Loucy (cell line): ENCODE measurements around the gene PPP2R2B.

ENCODE experiments used
- H2AFZ ChIP-seq: fragments of 200-600 bp; sonication (generic); 2 replicates; pipeline ENCODE4 v1.6.0; 2016; ENCODE audit warnings: antibody characterized with exemption, mild to moderate bottlenecking, low read length, moderate library complexity
- H3F3A ChIP-seq: fragments of 200-600 bp; 2 replicates; pipeline ENCODE4 v1.6.0; 2016; ENCODE audit warnings: antibody characterized with exemption, low read depth, mild to moderate bottlenecking
- H3K27me3 ChIP-seq: fragments of 200-600 bp; sonication (generic); 2 replicates; pipeline ENCODE4 v1.6.1; 2014; ENCODE audit warnings: low read length, mild to moderate bottlenecking; ENCODE audit not compliant: insufficient read depth, poor library complexity, severe bottlenecking
- H3K36me3 ChIP-seq: fragments of 200-600 bp; sonication (generic); 2 replicates; pipeline ENCODE4 v1.6.1; 2016; ENCODE audit warnings: low read length; ENCODE audit not compliant: insufficient read depth
- H3K4me1 ChIP-seq: fragments of 200-600 bp; sonication (generic); 2 replicates; pipeline ENCODE4 v1.5.1; 2014; ENCODE audit warnings: low read length, mild to moderate bottlenecking; ENCODE audit not compliant: insufficient read depth, poor library complexity, severe bottlenecking
- H3K4me2 ChIP-seq: fragments of 200-600 bp; sonication (generic); 2 replicates; pipeline ENCODE4 v1.6.0; 2014; ENCODE audit warnings: antibody characterized with exemption, low read length, low read depth, mild to moderate bottlenecking; ENCODE audit not compliant: poor library complexity, severe bottlenecking
- H3K4me3 ChIP-seq: fragments of 200-600 bp; sonication (generic); 2 replicates; pipeline ENCODE4 v1.5.1; 2014; ENCODE audit warnings: low read length, mild to moderate bottlenecking, mixed read lengths; ENCODE audit not compliant: poor library complexity, severe bottlenecking
- H3K79me2 ChIP-seq: fragments of 200-600 bp; sonication (generic); 2 replicates; pipeline ENCODE4 v1.6.1; 2014; ENCODE audit warnings: low read length; ENCODE audit not compliant: insufficient read depth
- H3K9ac ChIP-seq: fragments of 200-600 bp; sonication (generic); 2 replicates; pipeline ENCODE4 v1.6.0; 2014; ENCODE audit warnings: mild to moderate bottlenecking, low read depth, low read length, moderate library complexity; ENCODE audit not compliant: poor library complexity, severe bottlenecking
- H3K9me2 ChIP-seq: fragments of 200-600 bp; sonication (generic); replicated peaks from 2 replicates; pipeline ENCODE4 v1.6.1; 2016; ENCODE audit warnings: low read depth, low read length, mixed read lengths
- H3K9me3 ChIP-seq: fragments of 200-600 bp; sonication (generic); 2 replicates; pipeline ENCODE4 v1.6.1; 2014; ENCODE audit warnings: mild to moderate bottlenecking, antibody characterized with exemption, low read length, low read depth; ENCODE audit not compliant: insufficient read depth
- H4K20me1 ChIP-seq: fragments of 200-600 bp; sonication (generic); 2 replicates; pipeline ENCODE4 v1.6.0; 2014; ENCODE audit warnings: antibody characterized with exemption, low read length, mild to moderate bottlenecking; ENCODE audit not compliant: insufficient read depth, poor library complexity, severe bottlenecking
- EZH2phosphoT487 ChIP-seq: fragments of 200-600 bp; IDR thresholded peaks from 2 replicates; pipeline ENCODE4 v1.6.1; 2018; ENCODE audit warnings: antibody characterized with exemption, mild to moderate bottlenecking, moderate library complexity, borderline replicate concordance
- TF ChIP-seq, protein P1 (sequence below): fragments of 200-600 bp; sonication (generic); conservative IDR thresholded peaks from 2 replicates; pipeline ENCODE4 v1.5.1; 2014; ENCODE audit warnings: mild to moderate bottlenecking, antibody characterized with exemption, low read length

Gene PPP2R2B

DNA sequence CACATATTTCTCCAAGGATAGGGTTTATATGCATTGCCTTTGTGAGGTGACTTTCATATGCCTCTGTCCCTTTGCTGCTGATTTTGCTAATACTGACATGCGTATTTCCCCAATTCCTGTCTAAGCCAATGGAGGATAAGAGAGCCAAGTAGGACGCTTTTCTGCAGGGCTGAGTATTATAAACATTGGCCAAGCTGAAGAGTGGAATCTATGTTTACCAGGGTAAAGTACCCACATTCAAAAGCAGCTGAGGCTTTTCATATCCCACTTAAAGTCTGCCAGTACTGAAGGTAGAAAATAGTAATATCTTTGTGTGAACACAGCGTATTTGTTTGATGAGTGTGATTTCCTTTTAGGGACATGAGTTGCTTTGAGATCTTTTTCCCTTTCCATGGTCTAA is 233.7 kb downstream of the PPP2R2B start:
- Histone ChIP-seq H3K4me1 (no peaks in the 10 kb centered on the region), H4K20me1 (no peaks in the 10 kb centered on the region), H3K4me2 (no peak overlapping the region), H3K4me3 (no peak overlapping the region), H3K79me2 (no peaks in the 10 kb centered on the region), H3K9me2 (no peaks in the 10 kb centered on the region), H3K9ac (no peak overlapping the region), H3F3A (no peaks in the 10 kb centered on the region), H3K9me3 (no peaks in the 10 kb centered on the region), H2AFZ (no peak overlapping the region), H3K36me3 (no peaks in the 10 kb centered on the region), H3K27me3 (no peaks in the 10 kb centered on the region)
- TF ChIP-seq, protein P1, sequence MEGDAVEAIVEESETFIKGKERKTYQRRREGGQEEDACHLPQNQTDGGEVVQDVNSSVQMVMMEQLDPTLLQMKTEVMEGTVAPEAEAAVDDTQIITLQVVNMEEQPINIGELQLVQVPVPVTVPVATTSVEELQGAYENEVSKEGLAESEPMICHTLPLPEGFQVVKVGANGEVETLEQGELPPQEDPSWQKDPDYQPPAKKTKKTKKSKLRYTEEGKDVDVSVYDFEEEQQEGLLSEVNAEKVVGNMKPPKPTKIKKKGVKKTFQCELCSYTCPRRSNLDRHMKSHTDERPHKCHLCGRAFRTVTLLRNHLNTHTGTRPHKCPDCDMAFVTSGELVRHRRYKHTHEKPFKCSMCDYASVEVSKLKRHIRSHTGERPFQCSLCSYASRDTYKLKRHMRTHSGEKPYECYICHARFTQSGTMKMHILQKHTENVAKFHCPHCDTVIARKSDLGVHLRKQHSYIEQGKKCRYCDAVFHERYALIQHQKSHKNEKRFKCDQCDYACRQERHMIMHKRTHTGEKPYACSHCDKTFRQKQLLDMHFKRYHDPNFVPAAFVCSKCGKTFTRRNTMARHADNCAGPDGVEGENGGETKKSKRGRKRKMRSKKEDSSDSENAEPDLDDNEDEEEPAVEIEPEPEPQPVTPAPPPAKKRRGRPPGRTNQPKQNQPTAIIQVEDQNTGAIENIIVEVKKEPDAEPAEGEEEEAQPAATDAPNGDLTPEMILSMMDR, result no peak
- no peak for TF ChIP-seq EZH2phosphoT487

DNA sequence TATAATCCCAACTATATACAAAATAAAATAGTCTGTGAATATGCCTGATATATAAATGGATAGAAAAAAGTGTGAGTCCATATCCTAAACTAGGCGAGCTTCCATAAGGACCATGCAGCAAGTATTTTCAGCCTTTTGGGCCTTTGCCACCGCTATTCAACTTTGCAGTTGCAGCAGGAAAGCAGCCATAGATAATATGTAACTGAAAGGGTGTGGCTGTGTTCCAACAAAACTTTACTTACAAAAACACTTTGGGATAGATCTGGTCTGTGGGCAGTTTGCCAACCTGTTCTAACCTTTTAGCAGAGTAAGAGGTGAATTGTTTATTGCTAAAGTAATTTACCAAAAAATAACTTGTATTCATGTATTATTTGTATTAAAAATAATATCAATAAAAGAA is 234.8 kb downstream of the PPP2R2B start:
- H3K4me1 ChIP-seq, result no peaks in the 10 kb centered on the region
- H3K4me3 ChIP-seq, result no peak overlapping the region
- no peaks in the 10 kb centered on the region for H3K27me3 ChIP-seq
- no peak overlapping the region for H3K9ac ChIP-seq
- no peak overlapping the region for H2AFZ ChIP-seq
- no peaks in the 10 kb centered on the region for H4K20me1 ChIP-seq
- H3K4me2 ChIP-seq, result no peak overlapping the region
- no peaks in the 10 kb centered on the region for H3K9me2 ChIP-seq
- no peak for TF ChIP-seq EZH2phosphoT487
- TF ChIP-seq, protein P1, result no peak
- H3K36me3 ChIP-seq, result no peaks in the 10 kb centered on the region
- no peaks in the 10 kb centered on the region for H3K79me2 ChIP-seq
- H3K9me3 ChIP-seq, result no peaks in the 10 kb centered on the region
- H3F3A ChIP-seq, result no peaks in the 10 kb centered on the region

DNA sequence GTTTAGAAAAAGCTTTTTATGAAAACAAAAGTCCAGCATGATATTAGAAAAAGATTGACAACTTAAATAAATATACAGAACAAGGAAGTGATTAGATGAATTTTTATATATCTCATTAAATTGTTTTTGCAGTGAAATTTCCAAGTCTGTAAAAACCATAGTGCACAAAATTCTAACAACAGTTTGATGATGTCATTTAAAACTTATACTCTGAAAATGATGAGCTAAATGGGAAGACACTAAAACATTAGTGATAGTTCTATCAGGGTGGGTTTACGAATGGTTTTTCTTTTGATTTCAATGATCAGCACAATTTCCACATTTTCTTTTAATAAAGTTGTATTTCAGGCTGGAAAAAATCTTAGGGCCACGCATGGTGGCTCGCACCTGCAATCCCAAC is 236.1 kb downstream of the PPP2R2B start:
- H3K9me2 ChIP-seq, result no peaks in the 10 kb centered on the region
- no peak overlapping the region for H3K4me2 ChIP-seq
- H4K20me1 ChIP-seq, result no peaks in the 10 kb centered on the region
- no peaks in the 10 kb centered on the region for H3K36me3 ChIP-seq
- no peaks in the 10 kb centered on the region for H3K27me3 ChIP-seq
- TF ChIP-seq, protein P1, result no peak
- TF ChIP-seq EZH2phosphoT487, result no peak
- H3K9me3 ChIP-seq, result no peaks in the 10 kb centered on the region
- no peak overlapping the region for H3K9ac ChIP-seq
- no peak overlapping the region for H3K4me3 ChIP-seq
- H2AFZ ChIP-seq, result no peak overlapping the region
- no peaks in the 10 kb centered on the region for H3F3A ChIP-seq
- no peaks in the 10 kb centered on the region for H3K79me2 ChIP-seq
- H3K4me1 ChIP-seq, result no peaks in the 10 kb centered on the region
